H1 (cell line): ENCODE results near the gene POLG. TPM values are rescaled to one million over a fixed set of nuclear protein-coding genes. Genes with fewer than 3 reads are reported as not detected.
A peak's percentile ranks its signal among the peaks of the same experiment; 100 is the strongest.

Experiments
- CTCF ChIA-PET: fragments of 300-600 bp; sonication (Branson Sonifier 250); formaldehyde crosslinking; loops from one replicate; lab custom pipeline; 2021; ENCODE audit not compliant: partially characterized antibody; lab: Charles Lee
- POLR2A ChIA-PET: fragments of 300-600 bp; sonication (Branson Sonifier 250); formaldehyde crosslinking; loops from one replicate; lab custom pipeline; 2021; ENCODE audit warnings: inconsistent platforms; ENCODE audit not compliant: partially characterized antibody; lab: Charles Lee
- DNase-seq, 2 experiments: peaks; one replicate each; pipeline versions ENCODE4 v3.0.0 to v3.0.0-alpha.2; 2010 to 2022; ENCODE audit warnings: low spot score in 2 of 2, low read depth in 1 of 2, mixed read lengths in 1 of 2
- FAIRE-seq: peaks from 2 replicates; lab custom pipeline; 2011; peaks lifted over from hg19 to GRCh38; lab: Jason Lieb, UNC
- H2AFZ ChIP-seq: 2 replicates; pipeline ENCODE4 v1.8.1; 2012; ENCODE audit warnings: low read length, inconsistent platforms
- H2AK5ac ChIP-seq: 2 replicates; pipeline ENCODE4 v1.6.1; 2013; ENCODE audit warnings: low read depth, low read length
- H2BK120ac ChIP-seq: replicated peaks from 2 replicates; pipeline ENCODE3; 2013; ENCODE audit warnings: low read depth, low read length, inconsistent platforms
- H2BK12ac ChIP-seq: 2 replicates; pipeline ENCODE4 v1.6.1; 2013; ENCODE audit warnings: low read depth, low read length
- H2BK15ac ChIP-seq: 2 replicates; pipeline ENCODE4 v1.6.1; 2013; ENCODE audit warnings: low read length
- H2BK20ac ChIP-seq: 2 replicates; pipeline ENCODE4 v1.6.1; 2013; ENCODE audit warnings: low read length
- H2BK5ac ChIP-seq: 2 replicates; pipeline ENCODE4 v1.6.1; 2013; ENCODE audit warnings: low read depth, low read length
- H3K14ac ChIP-seq: 2 replicates; pipeline ENCODE4 v1.6.1; 2013; ENCODE audit warnings: inconsistent platforms; ENCODE audit not compliant: insufficient read length
- H3K18ac ChIP-seq: 2 replicates; pipeline ENCODE4 v1.6.1; 2013; ENCODE audit warnings: low read length; ENCODE audit errors: extremely low read depth
- H3K23ac ChIP-seq: 2 replicates; pipeline ENCODE4 v1.6.1; 2013; ENCODE audit warnings: inconsistent platforms; ENCODE audit not compliant: insufficient read length
- H3K23me2 ChIP-seq: 2 replicates; pipeline ENCODE4 v1.6.1; 2013; ENCODE audit warnings: low read depth, low read length
- H3K27ac ChIP-seq: 2 replicates; pipeline ENCODE4 v1.6.1; 2011; ENCODE audit warnings: low read depth, low read length, inconsistent platforms
- H3K27me3 ChIP-seq, 4 experiments: replicated peaks in 1 of 4; 1 replicate in 1 of 4; 2 replicates in 3 of 4; pipeline versions ENCODE4 v1.6.1 to v1.8.1; 2011 to 2013; ENCODE audit warnings: low read length in 3 of 4, mild to moderate bottlenecking in 3 of 4, inconsistent platforms in 2 of 4, mixed read lengths in 2 of 4, moderate library complexity in 1 of 4; ENCODE audit not compliant: control insufficient read depth in 3 of 4, insufficient read depth in 3 of 4; ENCODE audit errors: extremely low read depth in 1 of 4
- H3K36me3 ChIP-seq, 4 experiments: 2 replicates each; pipeline versions ENCODE4 v1.6.1 to v1.8.1; 2011 to 2013; ENCODE audit warnings: mild to moderate bottlenecking in 4 of 4, low read length in 3 of 4, moderate library complexity in 2 of 4, control low read depth in 1 of 4, inconsistent platforms in 1 of 4; ENCODE audit not compliant: insufficient read depth in 4 of 4, control insufficient read depth in 2 of 4
- H3K4ac ChIP-seq: replicated peaks from 2 replicates; pipeline ENCODE3; 2013; ENCODE audit warnings: low read length, low read depth, mixed read lengths, inconsistent platforms; ENCODE audit not compliant: insufficient read length
- H3K4me1 ChIP-seq, 4 experiments: replicated peaks in 1 of 4; 1 replicate in 1 of 4; 2 replicates in 3 of 4; pipeline versions ENCODE4 v1.6.1 to v1.8.1; 2011 to 2013; ENCODE audit warnings: low read length in 3 of 4, inconsistent platforms in 2 of 4, mixed read lengths in 1 of 4; ENCODE audit not compliant: insufficient read depth in 4 of 4, control insufficient read depth in 3 of 4
- H3K4me2 ChIP-seq, 2 experiments: 2 replicates each; pipeline versions ENCODE4 v1.6.1 to v1.8.1; 2011 to 2013; ENCODE audit warnings: low read depth in 2 of 2, low read length in 2 of 2, control low read depth in 1 of 2, inconsistent platforms in 1 of 2, mild to moderate bottlenecking in 1 of 2; ENCODE audit not compliant: insufficient read depth in 1 of 2
- H3K4me3 ChIP-seq, 4 experiments: fragments of 200-600, 300-600 bp in 1 of 4; sonication (generic), shearing (Covaris generic), sonication (Bioruptor Twin) in 1 of 4; 2 replicates each; pipeline versions ENCODE4 v1.5.1 to v1.8.1; 2011 to 2016; ENCODE audit warnings: low read length in 4 of 4, low read depth in 3 of 4, control low read depth in 2 of 4, inconsistent platforms in 2 of 4, mild to moderate bottlenecking in 2 of 4, mixed read lengths in 1 of 4, moderate library complexity in 1 of 4; ENCODE audit not compliant: insufficient read depth in 2 of 4; ENCODE audit errors: extremely low read depth in 1 of 4
- H3K56ac ChIP-seq: replicated peaks from 2 replicates; pipeline ENCODE3; 2013; ENCODE audit warnings: low read depth, mild to moderate bottlenecking, mixed read lengths, low read length, inconsistent platforms; ENCODE audit not compliant: insufficient read length
- H3K79me1 ChIP-seq: 2 replicates; pipeline ENCODE4 v1.6.1; 2013; ENCODE audit warnings: low read depth, low read length, control low read depth
- H3K79me2 ChIP-seq, 2 experiments: 2 replicates each; pipeline versions ENCODE4 v1.6.1 to v1.8.1; 2012 to 2013; ENCODE audit warnings: low read length in 2 of 2, mild to moderate bottlenecking in 2 of 2, inconsistent platforms in 1 of 2; ENCODE audit not compliant: insufficient read depth in 2 of 2, control insufficient read depth in 1 of 2
- H3K9ac ChIP-seq, 4 experiments: replicated peaks in 1 of 4; 1 replicate in 1 of 4; 2 replicates in 3 of 4; pipeline versions ENCODE4 v1.6.1 to v1.8.1; 2011 to 2013; ENCODE audit warnings: low read depth in 3 of 4, low read length in 3 of 4, control low read depth in 2 of 4, mild to moderate bottlenecking in 2 of 4, moderate library complexity in 2 of 4, inconsistent platforms in 1 of 4; ENCODE audit errors: extremely low read depth in 1 of 4
- H3K9me3 ChIP-seq, 2 experiments: 2 replicates each; pipeline versions ENCODE4 v1.6.1 to v1.8.1; 2012 to 2013; ENCODE audit warnings: mild to moderate bottlenecking in 2 of 2, moderate library complexity in 2 of 2, control low read depth in 1 of 2, inconsistent platforms in 1 of 2, low read depth in 1 of 2, low read length in 1 of 2, mixed read lengths in 1 of 2; ENCODE audit not compliant: insufficient read depth in 2 of 2
- H4K20me1 ChIP-seq, 2 experiments: replicated peaks in 1 of 2; 2 replicates each; pipeline versions ENCODE3 to v1.8.1; 2011 to 2013; ENCODE audit warnings: inconsistent platforms in 2 of 2, low read length in 2 of 2, mild to moderate bottlenecking in 1 of 2; ENCODE audit not compliant: insufficient read depth in 2 of 2, control insufficient read depth in 1 of 2
- H4K5ac ChIP-seq: 2 replicates; pipeline ENCODE4 v1.6.1; 2013; ENCODE audit warnings: low read length, low read depth, mixed read lengths, inconsistent platforms; ENCODE audit not compliant: insufficient read length
- H4K8ac ChIP-seq: 2 replicates; pipeline ENCODE4 v1.8.0; 2013; ENCODE audit warnings: mild to moderate bottlenecking, moderate library complexity, low read length, inconsistent platforms; ENCODE audit not compliant: insufficient read depth; ENCODE audit errors: extremely low read depth
- H4K91ac ChIP-seq: replicated peaks from 2 replicates; pipeline ENCODE3; 2013; ENCODE audit warnings: low read length, mixed read lengths, inconsistent platforms; ENCODE audit not compliant: insufficient read length
- CTBP2 ChIP-seq: IDR thresholded peaks from 2 replicates; pipeline ENCODE4 v1.7.0; 2011; ENCODE audit warnings: borderline replicate concordance, mild to moderate bottlenecking, moderate library complexity, mixed read lengths, low read length; ENCODE audit not compliant: insufficient read depth, insufficient read length
- EZH2 ChIP-seq: fragments of 200-600 bp; sonication (generic); IDR thresholded peaks from 2 replicates; pipeline ENCODE4 v1.7.1; 2012; ENCODE audit warnings: low read depth, mild to moderate bottlenecking, moderate library complexity, low read length, inconsistent platforms; ENCODE audit not compliant: severe bottlenecking
- SIN3A ChIP-seq, 2 experiments: IDR thresholded peaks in 1 of 2; conservative IDR thresholded peaks in 1 of 2; 2 replicates each; pipeline ENCODE4 v1.6.1; 2011 to 2012; ENCODE audit warnings: low read length in 2 of 2, improper control_type of control experiment in 1 of 2, low read depth in 1 of 2, mild to moderate bottlenecking in 1 of 2
- SUZ12 ChIP-seq: fragments of 200-600 bp; sonication (generic); IDR thresholded peaks from 2 replicates; pipeline ENCODE4 v1.6.1; 2012; ENCODE audit warnings: mild to moderate bottlenecking, inconsistent platforms, low read length, moderate library complexity, mixed read lengths
- WGBS, 2 experiments: shearing (Covaris generic) in 1 of 2; methylation state at CpG; one replicate each; pipeline versions ENCODE4 v1.1.6 to v1.1.7; 2013 to 2015; ENCODE audit warnings: low lambda C conversion rate in 2 of 2, mixed read lengths in 2 of 2, inconsistent platforms in 1 of 2, low coverage in 1 of 2, missing lambda C conversion rate in 1 of 2; ENCODE audit not compliant: insufficient replicate concordance in 2 of 2, insufficient coverage in 1 of 2, insufficient read length in 1 of 2; ENCODE audit errors: extremely low coverage in 1 of 2, missing lambda C conversion rate in 1 of 2; 5-methylcytosine and 5-hydroxymethylcytosine counted together
- polyA plus RNA-seq, 7 experiments: library from polyadenylated mRNA; depleted of rRNA in 3 of 7; stranded (reverse) in 5 of 7; unstranded in 2 of 7; fragments of >200 nt in 5 of 7; fragments of 200-250 nt in 2 of 7; gene quantifications; 1 replicate in 5 of 7; 2 replicates in 1 of 7; 4 replicates in 1 of 7; pipeline versions ENCODE4 v1.2.1 to v1.2.3, GENCODE V29; 2011 to 2013; ENCODE audit warnings: missing spikeins in 2 of 7, mixed read lengths in 2 of 7
- total RNA-seq: library from RNA; stranded (reverse); fragmentation: NEBNext Ultra II Directional; extraction: Animal tissue kit (Norgen Biotek cat#: 25700); gene quantifications from 2 replicates; pipeline ENCODE4 v1.2.1, GENCODE V29; 2021

Gene POLG
- total and polyA plus RNA-seq, 2 of the 8 experiments (the other 6 are each of a cell fraction or from before 2014, with no cell fraction given), result 14.8 to 52.3 TPM

DNA sequence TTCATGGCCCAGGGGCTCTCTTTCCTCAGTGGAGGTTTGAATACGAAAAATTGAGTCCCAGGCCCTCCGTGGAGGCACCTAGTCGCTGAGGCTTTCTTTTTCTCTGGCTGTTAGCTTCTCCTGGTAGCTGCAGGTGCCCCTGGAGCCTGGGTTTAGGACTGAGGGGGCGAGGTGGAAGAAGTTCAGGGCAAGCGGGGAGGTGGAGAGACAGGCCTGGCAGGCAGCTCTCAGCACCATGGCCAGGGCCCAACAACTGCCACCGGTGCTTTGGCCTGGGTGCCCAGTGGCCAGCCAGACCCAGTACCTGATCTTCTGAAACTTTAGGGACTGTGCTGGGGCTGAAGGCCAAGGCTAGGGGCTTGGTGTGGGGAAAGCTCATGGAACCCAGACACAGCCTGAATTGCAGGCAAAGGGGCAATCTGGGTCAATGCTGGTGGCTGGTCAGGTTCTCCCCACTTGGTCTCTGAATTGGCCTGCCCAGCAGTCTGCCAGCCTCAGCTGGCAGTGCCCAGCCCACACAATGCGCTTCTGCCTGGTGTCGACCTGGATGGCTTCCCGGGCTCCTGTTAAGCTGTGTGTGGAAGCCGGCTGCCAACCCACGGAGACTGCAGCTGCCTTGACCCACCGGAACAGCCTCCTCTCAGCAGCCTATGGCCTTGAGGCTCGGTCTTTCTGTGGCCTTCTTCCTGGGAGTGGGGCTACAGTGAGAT is 30.3 kb upstream of the POLG start:
- Histone ChIP-seq H2AK5ac (no peak overlapping the region), H3K79me2 (no peaks in the 10 kb centered on the region), H3K4me2 (no peak overlapping the region), H2AFZ (no peak overlapping the region), H3K36me3 (peaks cover 0 to 7% (median 0%) of the 10 kb centered on the region in 4 experiments; a peak in 1 of 8 replicates), H2BK5ac (no peak overlapping the region), H3K79me1 (no peaks in the 10 kb centered on the region), H3K23me2 (peaks cover 5% of the 10 kb centered on the region; the same call in 1 of the 2 replicates), H3K4me3 (no peak overlapping the region), H2BK20ac (no peak overlapping the region), H4K8ac (no peak overlapping the region), H3K4ac (no peak overlapping the region), H2BK15ac (no peak overlapping the region), H4K91ac (no peak overlapping the region), H3K4me1 (peaks cover 5 to 36% (median 20%) of the 10 kb centered on the region in 4 experiments), H4K20me1 (peaks cover 20 to 40% of the 10 kb centered on the region in 2 experiments), H3K27me3 (peaks cover 95 to 100% (median 100%) of the 10 kb centered on the region in 4 experiments), H3K27ac (no peak overlapping the region), H3K56ac (no peak overlapping the region), H3K9me3 (no peaks in the 10 kb centered on the region; a peak in 1 of 4 replicates), H3K18ac (no peak overlapping the region), H3K14ac (no peak overlapping the region), H2BK120ac (no peak overlapping the region), H4K5ac (no peak overlapping the region), H2BK12ac (no peak overlapping the region), H3K9ac (no peak overlapping the region), H3K23ac (no peak overlapping the region)
- WGBS, 2 experiments, result 50% methylated on average over 13 of the region's 13 CpGs; no CpG with 5 or more reads in 1 of the 2 experiments
- CTCF ChIA-PET, result interaction anchor here (1.1 to 18.6 kb wide), 6 partner anchors 9 to 107 kb away, joined by 3 to 412 read pairs (median 6); no protein-coding TSS in a partner anchor
- DNase-seq, result peak in 1 of 2 experiments; percentile 63
- TF ChIP-seq SUZ12, result peak; percentile 25; the same call in 1 of the 2 replicates
- TF ChIP-seq EZH2, result peak; percentile 50
- TF ChIP-seq SIN3A (conservative IDR thresholded peaks at IDR 0.05 in 1 of 2, IDR thresholded peaks at IDR 0.05 in 1 of 2; ENCODE audit: low read depth in 1 of 2, low read length in 2 of 2), result peak in 1 of 2 experiments; percentile 48; a peak in 1 of 4 replicates
- TF ChIP-seq CTBP2, result no peak
- no peak for FAIRE-seq
- POLR2A ChIA-PET, result interaction anchor here (0.7 to 0.9 kb wide), 2 partner anchors 12 to 69 kb away, joined by 3 read pairs; no protein-coding TSS in a partner anchor
